IPS-NIHi7 (cell line): ENCODE results near the gene LRIG1.

Source experiments
- DNase-seq: peaks from one replicate; pipeline ENCODE4 v3.0.0; 2012; ENCODE audit warnings: mixed read lengths; ENCODE audit errors: extremely low spot score

LRIG1 gene

GRCh38 chr3:66385066-66385465 is 115.8 kb downstream of the LRIG1 start:
- no peak for DNase-seq

DNA sequence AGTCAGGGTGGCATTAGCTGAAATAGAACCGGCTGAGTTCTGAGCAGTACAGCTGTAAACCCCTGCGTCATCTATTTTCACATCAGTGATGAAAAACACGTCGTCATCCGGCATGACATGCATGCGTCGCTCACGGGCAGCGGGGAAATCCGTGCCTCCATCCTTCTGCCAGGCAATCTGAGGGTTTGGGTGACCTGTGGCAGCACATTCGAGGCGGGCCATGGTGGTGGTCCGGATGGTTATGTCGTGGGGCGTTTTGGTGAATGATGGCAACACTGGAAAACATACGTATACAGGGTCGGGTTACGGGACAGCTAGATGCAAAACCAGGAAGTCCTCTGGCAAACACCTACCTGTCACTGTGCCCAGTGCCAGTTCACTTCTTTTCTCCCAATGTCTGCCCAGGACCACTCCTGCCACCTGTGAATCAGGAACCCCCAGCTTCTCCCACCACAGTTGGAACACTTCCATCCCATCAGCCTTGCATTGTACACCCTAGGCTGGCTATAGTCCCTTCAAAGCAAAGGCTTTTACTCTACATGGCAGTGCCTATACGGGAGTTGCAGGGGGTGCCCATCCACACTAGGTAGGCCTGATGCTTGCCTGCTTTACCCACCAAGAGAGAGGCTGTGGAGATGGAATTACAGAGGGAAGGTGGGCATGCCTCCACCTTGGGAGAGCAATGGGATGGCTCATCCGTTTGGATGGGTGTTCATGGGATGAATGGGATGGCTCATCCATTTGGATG is 116.7 kb downstream of the LRIG1 start:
- DNase-seq, result no peak

- no peak for DNase-seq
Observed at GRCh38 chr3:66383023-66383422, 117.8 kb downstream of the LRIG1 start.

DNA sequence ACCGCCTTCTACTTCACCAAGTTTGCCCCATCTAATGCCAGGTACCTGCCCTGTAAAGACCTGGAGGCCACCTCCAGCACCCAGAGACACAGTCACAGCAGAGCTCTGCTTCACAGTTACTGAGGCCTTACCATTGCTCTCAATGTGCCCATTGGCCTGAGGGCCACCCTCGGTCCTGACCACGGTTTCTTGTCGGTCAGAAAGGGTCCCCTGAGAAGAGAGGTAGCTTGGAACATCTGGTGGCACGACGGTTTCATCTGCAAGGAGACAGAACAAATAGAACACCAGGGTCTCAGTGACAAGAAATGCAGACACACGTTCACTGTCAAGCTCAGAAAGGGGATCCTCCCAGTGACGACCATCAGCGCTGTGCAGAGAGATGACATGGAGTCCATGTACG is 118.7 kb downstream of the LRIG1 start:
- DNase-seq, result no peak

DNA sequence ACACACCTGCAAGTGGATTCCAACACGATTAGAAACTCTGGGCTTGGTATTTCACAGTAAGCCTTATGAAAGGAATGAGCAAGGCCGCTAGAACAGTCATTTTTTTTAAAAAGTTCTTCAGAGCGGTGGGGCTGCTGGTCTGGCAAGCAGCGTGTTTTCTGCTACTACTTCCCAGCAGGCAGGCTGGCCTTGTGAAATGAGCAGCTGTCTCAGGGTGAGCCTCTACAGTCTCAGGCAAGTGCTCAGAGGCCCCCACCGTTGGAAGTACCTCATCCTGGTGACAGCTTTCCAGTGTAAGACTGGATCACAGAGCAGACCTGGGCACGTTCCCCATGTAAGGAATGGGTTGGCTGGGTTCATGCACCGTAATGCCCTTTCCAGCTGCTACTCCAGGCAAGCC is 119.2 kb downstream of the LRIG1 start:
- no peak for DNase-seq

DNA sequence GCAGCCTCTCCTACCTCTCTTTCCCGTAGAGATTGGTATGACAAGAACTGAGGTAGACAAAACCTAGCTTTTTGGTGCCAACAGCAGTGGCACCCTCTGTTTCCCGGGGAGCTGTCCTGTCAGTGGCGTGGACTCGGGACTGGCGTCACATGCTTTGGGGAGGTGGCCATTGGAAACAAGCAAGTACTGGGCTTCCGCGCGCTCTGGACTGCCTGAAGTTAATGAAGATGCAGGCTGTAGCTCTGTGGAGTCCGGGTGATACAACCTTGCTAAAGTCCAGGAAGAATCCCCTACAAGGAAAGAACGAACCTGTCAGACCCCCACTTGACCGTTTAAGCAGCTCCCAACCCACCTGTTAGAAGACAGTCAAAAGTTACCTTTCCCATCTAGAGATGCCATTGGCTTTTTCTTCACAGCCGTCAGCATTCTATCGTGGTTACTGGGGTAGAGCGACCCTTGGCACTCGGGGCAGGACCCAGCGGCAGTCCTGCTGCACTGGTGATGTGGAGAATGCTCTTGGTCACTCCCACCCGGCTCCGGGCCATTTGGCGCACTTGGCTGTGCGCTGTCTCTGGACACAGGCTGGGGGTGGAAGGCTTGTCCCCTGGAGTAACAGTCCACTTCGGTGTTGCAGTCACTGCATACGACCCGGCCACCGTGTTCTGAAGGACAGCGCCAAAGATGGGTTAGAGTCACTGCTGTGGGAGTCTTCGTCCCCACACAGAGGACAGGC is 120.5 kb downstream of the LRIG1 start:
- DNase-seq, result no peak

- no peak for DNase-seq
Observed at GRCh38 chr3:66379565-66379964, 121.3 kb downstream of the LRIG1 start.

- DNase-seq, result peak; percentile 76
Observed at GRCh38 chr3:66378256-66378655, 122.6 kb downstream of the LRIG1 start.

GRCh38 chr3:66377800-66378199 is 123.0 kb downstream of the LRIG1 start:
- no peak for DNase-seq

DNA sequence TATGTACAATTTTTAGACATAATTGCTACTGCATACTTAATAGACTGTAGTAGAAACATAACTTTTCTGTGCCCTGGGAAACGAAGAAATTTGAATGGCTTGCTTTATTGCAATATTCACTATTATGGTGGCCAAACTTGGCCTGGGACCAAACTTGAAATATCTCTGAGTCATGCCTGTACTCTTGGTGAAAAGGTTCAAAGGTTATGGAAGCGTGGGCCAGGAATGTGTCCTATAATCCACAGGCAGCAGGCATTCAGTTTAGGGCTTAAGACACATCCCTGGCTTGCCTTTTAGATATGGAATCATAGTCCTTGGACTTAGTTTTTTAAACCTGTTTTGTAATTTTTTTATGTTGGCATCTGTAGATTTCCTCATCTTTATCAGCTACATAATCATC is 124.3 kb downstream of the LRIG1 start:
- DNase-seq, result no peak

DNA sequence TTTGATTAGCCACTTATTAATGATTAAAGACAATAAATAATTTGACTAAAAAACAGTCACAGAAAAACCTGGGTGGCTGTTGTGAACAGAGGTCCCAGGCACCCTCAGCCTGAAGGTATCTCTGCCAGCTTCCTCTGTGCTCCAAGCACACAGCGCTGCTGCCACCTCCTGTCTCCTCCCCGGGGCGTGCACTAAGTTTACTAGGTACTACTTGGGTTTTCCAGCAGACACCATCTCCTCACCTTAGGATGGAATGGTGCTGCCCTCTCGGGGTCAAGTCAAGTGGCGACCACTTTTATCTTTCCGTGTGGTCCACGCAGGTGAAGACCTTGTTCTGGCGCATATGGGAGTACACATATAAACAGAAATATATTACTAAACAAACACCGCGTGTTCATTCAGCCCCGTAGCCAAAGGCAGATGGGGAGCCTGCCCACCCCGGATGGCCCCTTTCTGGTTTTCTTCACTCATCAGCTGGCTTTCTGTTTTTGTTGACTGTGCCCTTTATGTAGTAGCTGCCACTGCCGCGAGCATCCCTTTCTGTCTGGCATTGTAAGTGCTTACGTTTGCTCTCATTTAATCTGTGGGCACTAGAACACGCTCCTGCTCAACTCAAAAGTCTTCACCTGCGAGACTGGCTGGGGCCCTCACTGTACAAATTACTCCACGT is 128.0 kb downstream of the LRIG1 start:
- peak; percentile 91 for DNase-seq

GRCh38 chr3:66371432-66371831 is 129.4 kb downstream of the LRIG1 start:
- DNase-seq, result no peak

GRCh38 chr3:66370179-66370578 is 130.6 kb downstream of the LRIG1 start:
- no peak for DNase-seq

- DNase-seq, result no peak
Observed at GRCh38 chr3:66367979-66368378, 132.8 kb downstream of the LRIG1 start.

DNA sequence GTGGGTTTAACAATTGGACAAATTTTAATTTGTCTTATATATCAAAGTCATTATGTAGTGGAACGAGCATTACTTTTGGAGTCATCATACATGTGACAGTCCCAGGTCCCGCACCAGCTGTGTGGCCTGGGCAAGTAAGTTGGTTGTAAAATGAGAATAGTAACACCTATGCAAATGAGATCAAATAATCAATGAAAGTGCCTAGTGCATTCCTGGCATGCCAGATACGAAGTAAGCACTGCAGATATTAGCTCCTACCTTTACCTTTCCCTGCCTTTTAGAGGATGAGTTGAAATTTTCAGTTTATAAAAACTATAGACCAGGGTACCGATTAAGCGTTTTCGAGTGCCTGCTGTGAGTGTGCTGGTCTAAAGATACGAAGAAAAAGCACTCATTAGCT is 134.1 kb downstream of the LRIG1 start:
- no peak for DNase-seq

GRCh38 chr3:66365080-66365479 is 135.7 kb downstream of the LRIG1 start:
- no peak for DNase-seq

- no peak for DNase-seq
Observed at GRCh38 chr3:66363148-66363547, 137.7 kb downstream of the LRIG1 start.

DNA sequence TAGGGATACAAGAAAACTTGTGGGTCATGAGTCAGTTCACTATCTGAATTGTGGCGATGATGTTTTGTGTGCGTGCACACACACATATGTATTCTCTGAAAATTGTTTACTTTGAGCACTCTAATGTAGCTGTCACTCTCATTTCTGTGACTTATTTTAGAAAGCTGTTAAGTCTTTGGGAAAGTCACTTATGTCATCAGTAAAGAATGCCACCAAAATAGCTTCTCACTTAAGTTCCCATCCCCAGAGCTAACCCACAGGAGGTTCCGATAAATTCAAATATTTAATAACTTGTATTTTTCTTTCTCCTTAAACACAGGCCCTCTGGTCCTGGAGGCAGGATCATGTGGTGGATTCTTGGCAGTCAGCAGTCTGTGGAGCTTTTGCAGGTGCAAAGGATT is 138.3 kb downstream of the LRIG1 start:
- DNase-seq, result no peak

DNA sequence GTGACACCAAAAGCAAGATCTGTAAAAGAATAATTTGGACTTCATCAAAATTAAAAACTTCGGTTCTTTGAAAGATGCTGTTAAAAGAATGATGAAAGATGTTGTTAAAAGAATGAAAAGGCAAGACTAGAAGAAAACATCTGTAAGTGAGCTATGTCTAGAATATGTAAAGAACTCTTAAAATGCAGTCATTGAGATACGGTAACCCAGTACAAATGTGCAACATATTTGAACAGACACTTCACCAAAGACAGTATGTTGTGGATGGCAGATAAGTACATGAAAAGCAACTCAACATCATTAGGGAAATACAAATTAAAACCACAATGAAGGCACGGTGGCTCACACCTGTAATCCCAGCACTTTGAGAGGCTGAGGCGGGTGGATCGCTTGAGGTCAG is 139.5 kb downstream of the LRIG1 start:
- DNase-seq, result no peak

DNA sequence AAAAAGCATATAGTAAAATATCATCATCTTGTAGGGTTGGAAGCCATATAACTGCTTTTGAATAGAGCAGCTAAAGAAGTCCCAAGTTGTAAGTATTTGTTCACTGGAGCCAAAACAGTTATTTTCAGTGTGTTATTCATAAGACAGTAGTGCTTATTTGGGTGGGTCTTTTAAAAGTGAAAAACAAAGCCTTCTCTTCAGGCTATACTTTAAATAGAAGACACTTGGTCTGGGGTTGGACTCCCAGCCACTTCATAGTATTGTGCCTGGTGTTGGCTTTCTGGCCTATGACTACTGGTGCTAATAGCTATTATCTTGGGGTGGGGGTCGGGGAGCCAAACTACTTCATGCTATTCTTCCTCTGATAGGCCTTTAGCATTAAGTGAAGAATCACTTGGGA is 144.8 kb downstream of the LRIG1 start:
- DNase-seq, result no peak

GRCh38 chr3:66355394-66355793 is 145.4 kb downstream of the LRIG1 start:
- no peak for DNase-seq

DNA sequence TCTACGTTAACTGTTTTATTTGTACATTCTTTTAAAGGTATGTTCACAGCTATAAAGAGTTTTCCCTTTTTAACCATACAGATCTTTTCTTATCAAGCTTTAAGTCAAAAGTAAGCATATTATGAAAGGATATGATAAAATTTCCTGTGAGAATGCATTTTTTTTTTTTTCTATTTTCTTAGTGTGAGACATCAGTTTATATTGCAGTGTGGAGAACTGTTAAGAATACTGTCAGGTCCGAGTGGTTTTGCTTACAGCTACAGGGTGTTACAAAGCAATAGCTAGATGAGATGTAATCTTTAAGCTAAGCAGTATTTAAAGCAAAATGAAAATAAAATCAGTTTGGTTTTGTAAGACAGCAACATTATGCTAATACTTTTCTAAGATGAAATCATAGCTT is 146.8 kb downstream of the LRIG1 start:
- DNase-seq, result no peak

- DNase-seq, result no peak
Observed at GRCh38 chr3:66353530-66353929, 147.3 kb downstream of the LRIG1 start.
